CD4-positive, alpha-beta memory T cell (primary cell): ENCODE data around the gene RNU7-1. TPM values are rescaled to one million over a fixed set of nuclear protein-coding genes. Genes with fewer than 3 reads are reported as not detected.

Experiments used
- microRNA-seq: library from miRNA; unstranded; fragments of <30 nt; microRNA quantifications from one replicate; pipeline ENCODE4 v1.2.0, GENCODE V29; 2021; ENCODE audit warnings: borderline replicate concordance, borderline number of aligned reads, borderline microRNAs expressed, mixed read lengths
- polyA plus RNA-seq, 2 donors: library from polyadenylated mRNA; unstranded; fragments of 300-500 nt; fragmentation: Illumina TruSeq; gene quantifications; one replicate each; pipeline ENCODE4 v1.2.3, GENCODE V29; 2021
- total RNA-seq, 2 experiments: library from RNA; stranded (reverse); gene quantifications; one replicate each; pipeline ENCODE4 v1.2.3, GENCODE V29; 2021

The RNU7-1 gene
- total and polyA plus RNA-seq, 4 experiments from 2014 or later = not detected

Small RNA genes lying within 50 kb of the gene (microRNA-seq; reads per million reads assigned to microRNA genes)
- gene MIR141 = 66.3 reads per million, percentile 63 among the genes with 10 or more reads in this experiment
- 217 reads per million, percentile 73 among the genes with 10 or more reads in this experiment for gene MIR200C

Other genes with a start within 250 kb of the RNU7-1 start
- gene PIANP, start 243.0 kb upstream of the RNU7-1 start, total RNA-seq = 1 to 10 TPM; 1.3 to 1.5 TPM
- gene PIANP, start 243.0 kb upstream of the RNU7-1 start, polyA plus RNA-seq = under 1 TPM; 0.61 to 0.69 TPM
- 10 to 100 TPM; 36.9 to 37.7 TPM for gene COPS7A, start 219.8 kb upstream of the RNU7-1 start, total RNA-seq
- gene COPS7A, start 219.8 kb upstream of the RNU7-1 start, polyA plus RNA-seq = 10 to 100 TPM; 44.7 to 48.6 TPM
- 10 to 100 TPM; 79.8 to 80.3 TPM for gene MLF2, start 190.7 kb upstream of the RNU7-1 start, total RNA-seq
- gene MLF2, start 190.7 kb upstream of the RNU7-1 start, polyA plus RNA-seq = 100 to 1,000 TPM; 111 to 130 TPM
- gene PTMS, start 177.5 kb upstream of the RNU7-1 start, total RNA-seq = 1 to 10 TPM; 2.0 to 2.9 TPM
- gene PTMS, start 177.5 kb upstream of the RNU7-1 start, polyA plus RNA-seq = 1 to 10 TPM; 1.3 to 3.6 TPM
- 1 to 10 TPM; 2.4 to 3.8 TPM for gene LAG3, start 171.3 kb upstream of the RNU7-1 start, total RNA-seq
- 1 to 10 TPM; 4.9 to 8.3 TPM for gene LAG3, start 171.3 kb upstream of the RNU7-1 start, polyA plus RNA-seq
- 100 to 1,000 TPM; 285 to 291 TPM for gene CD4, start 154.3 kb upstream of the RNU7-1 start, total RNA-seq
- 100 to 1,000 TPM; 251 to 456 TPM for gene CD4, start 154.3 kb upstream of the RNU7-1 start, polyA plus RNA-seq
- gene GPR162, start 122.0 kb upstream of the RNU7-1 start, total RNA-seq = under 1 TPM in 1 of 2 experiments, not detected in 1; 0.32 TPM
- not detected for gene GPR162, start 122.0 kb upstream of the RNU7-1 start, polyA plus RNA-seq
- 10 to 100 TPM; 11.2 to 11.8 TPM for gene P3H3, start 115.4 kb upstream of the RNU7-1 start, total RNA-seq
- gene P3H3, start 115.4 kb upstream of the RNU7-1 start, polyA plus RNA-seq = 1 to 10 TPM in 1 of 2 donors, under 1 TPM in 1; 0.72 to 1.2 TPM
- 1 to 10 TPM; 5.1 to 5.2 TPM for gene GNB3, start 102.9 kb upstream of the RNU7-1 start, total RNA-seq
- not detected for gene GNB3, start 102.9 kb upstream of the RNU7-1 start, polyA plus RNA-seq
- 1 to 10 TPM; 1.3 to 2.0 TPM for gene CDCA3, start 92.5 kb upstream of the RNU7-1 start, total RNA-seq
- under 1 TPM; 0.09 to 0.39 TPM for gene CDCA3, start 92.5 kb upstream of the RNU7-1 start, polyA plus RNA-seq
- gene USP5, start 91.7 kb upstream of the RNU7-1 start, total RNA-seq = 10 to 100 TPM; 65.2 to 69.3 TPM
- gene USP5, start 91.7 kb upstream of the RNU7-1 start, polyA plus RNA-seq = 10 to 100 TPM; 53.9 to 73.0 TPM
- gene TPI1, start 76.3 kb upstream of the RNU7-1 start, total RNA-seq = 100 to 1,000 TPM; 155 to 164 TPM
- 100 to 1,000 TPM; 572 to 777 TPM for gene TPI1, start 76.3 kb upstream of the RNU7-1 start, polyA plus RNA-seq
- 10 to 100 TPM; 19.8 to 21.9 TPM for gene SPSB2, start 70.5 kb upstream of the RNU7-1 start, total RNA-seq
- gene SPSB2, start 70.5 kb upstream of the RNU7-1 start, polyA plus RNA-seq = 10 to 100 TPM; 16.6 to 25.5 TPM
- gene LRRC23, start 39.0 kb upstream of the RNU7-1 start, total RNA-seq = 1 to 10 TPM; 8.3 to 9.1 TPM
- 1 to 10 TPM; 4.1 to 4.2 TPM for gene LRRC23, start 39.0 kb upstream of the RNU7-1 start, polyA plus RNA-seq
- 100 to 1,000 TPM; 187 to 190 TPM for gene ENO2, start 29.2 kb upstream of the RNU7-1 start, total RNA-seq
- 10 to 100 TPM; 28.4 to 35.8 TPM for gene ENO2, start 29.2 kb upstream of the RNU7-1 start, polyA plus RNA-seq
- gene ATN1, start 15.9 kb upstream of the RNU7-1 start, total RNA-seq = 10 to 100 TPM; 32.2 to 33.0 TPM
- 1 to 10 TPM in 1 of 2 donors, under 1 TPM in 1; 0.16 to 1.1 TPM for gene ATN1, start 15.9 kb upstream of the RNU7-1 start, polyA plus RNA-seq
- 100 to 1,000 TPM; 423 to 425 TPM for gene C12orf57, start 206 bp downstream of the RNU7-1 start, total RNA-seq
- gene C12orf57, start 206 bp downstream of the RNU7-1 start, polyA plus RNA-seq = 100 to 1,000 TPM; 155 to 244 TPM
- 100 to 1,000 TPM; 189 to 199 TPM for gene PTPN6, start 7.5 kb downstream of the RNU7-1 start, total RNA-seq
- 100 to 1,000 TPM; 126 to 325 TPM for gene PTPN6, start 7.5 kb downstream of the RNU7-1 start, polyA plus RNA-seq
- 100 to 1,000 TPM; 142 to 148 TPM for gene PHB2, start 26.8 kb downstream of the RNU7-1 start, total RNA-seq
- 100 to 1,000 TPM; 102 to 114 TPM for gene PHB2, start 26.8 kb downstream of the RNU7-1 start, polyA plus RNA-seq
- 10 to 100 TPM; 68.6 to 70.8 TPM for gene EMG1, start 27.1 kb downstream of the RNU7-1 start, total RNA-seq
- 10 to 100 TPM; 68.8 to 69.8 TPM for gene EMG1, start 27.1 kb downstream of the RNU7-1 start, polyA plus RNA-seq
- gene LPCAT3, start 74.7 kb downstream of the RNU7-1 start, total RNA-seq = 10 to 100 TPM; 18.3 to 21.6 TPM
- gene LPCAT3, start 74.7 kb downstream of the RNU7-1 start, polyA plus RNA-seq = 10 to 100 TPM; 25.3 to 33.8 TPM
- gene C1S, start 116.9 kb downstream of the RNU7-1 start, total RNA-seq = 1 to 10 TPM; 1.3 to 2.6 TPM
- not detected for gene C1S, start 116.9 kb downstream of the RNU7-1 start, polyA plus RNA-seq
- gene C1R, start 148.6 kb downstream of the RNU7-1 start, total RNA-seq = 1 to 10 TPM in 1 of 2 experiments, under 1 TPM in 1; 0.86 to 2.3 TPM
- gene C1R, start 148.6 kb downstream of the RNU7-1 start, polyA plus RNA-seq = under 1 TPM; 0.44 to 0.53 TPM
- gene C1RL, start 165.4 kb downstream of the RNU7-1 start, total RNA-seq = 10 to 100 TPM; 30.7 to 33.6 TPM
- 1 to 10 TPM; 4.9 to 9.6 TPM for gene C1RL, start 165.4 kb downstream of the RNU7-1 start, polyA plus RNA-seq
- gene RBP5, start 185.1 kb downstream of the RNU7-1 start, total RNA-seq = 1 to 10 TPM; 1.2 to 1.3 TPM
- gene RBP5, start 185.1 kb downstream of the RNU7-1 start, polyA plus RNA-seq = not detected
- 10 to 100 TPM; 50.7 to 58.5 TPM for gene CLSTN3, start 186.6 kb downstream of the RNU7-1 start, total RNA-seq
- gene CLSTN3, start 186.6 kb downstream of the RNU7-1 start, polyA plus RNA-seq = 1 to 10 TPM; 6.7 to 7.5 TPM
- 10 to 100 TPM; 27.7 to 28.9 TPM for gene PEX5, start 245.9 kb downstream of the RNU7-1 start, total RNA-seq
- gene PEX5, start 245.9 kb downstream of the RNU7-1 start, polyA plus RNA-seq = 10 to 100 TPM; 10.8 to 15.2 TPM